Measurements from ENCODE around the gene PTPN4. TPM values are rescaled to one million over a fixed set of nuclear protein-coding genes. Genes with fewer than 3 reads are reported as not detected.

PTPN4 gene
- total RNA-seq, 1 experiment from 2014 or later: 42.2 TPM

DNA sequence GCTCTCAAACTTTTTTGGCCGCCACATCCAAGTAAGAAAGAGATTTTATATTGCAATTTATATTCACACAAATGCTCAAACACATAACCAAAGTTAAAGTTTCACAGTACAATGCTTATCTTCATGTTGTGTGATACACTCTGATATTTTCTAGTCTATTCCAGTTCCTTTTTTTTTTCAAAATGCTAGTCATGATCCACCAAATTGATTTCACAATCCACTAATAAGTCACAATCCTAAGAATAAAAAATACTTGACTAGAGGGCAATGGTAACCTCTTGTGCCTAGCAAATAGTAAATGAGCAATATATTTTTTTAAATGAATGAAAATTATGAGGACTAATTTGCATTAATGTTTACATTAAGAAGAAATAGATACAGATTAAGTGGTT is 5.8 kb upstream of the PTPN4 start:
- no TSS peak for BruUV-seq (replicated peaks)
- intact Hi-C loops (cut with micrococcal nuclease; ENCODE audit: unreplicated experiment): loop anchor here (1.0 to 10.0 kb wide), 5 partner anchors 69 to 421 kb away; no protein-coding TSS in a partner anchor
- Histone ChIP-seq H3K4me1 (ENCODE audit: insufficient read depth, low read length, poor library complexity, severe bottlenecking) (no peaks in the 10 kb centered on the region), H3K27me3 (replicated peaks; ENCODE audit: insufficient read depth, low read depth, low read length, poor library complexity) (no peaks in the 10 kb centered on the region), H3K9me3 (ENCODE audit: low read depth, low read length, poor library complexity, severe bottlenecking) (no peaks in the 10 kb centered on the region), H3K27ac (ENCODE audit: low read depth, low read length, poor library complexity, severe bottlenecking) (no peak overlapping the region), H3K4me3 (ENCODE audit: low read depth, low read length, poor library complexity, severe bottlenecking) (no peak overlapping the region), H3K36me3 (ENCODE audit: insufficient read depth, low read length, poor library complexity, severe bottlenecking) (no peaks in the 10 kb centered on the region)
- POLR2A ChIA-PET (ENCODE audit: low non-redundant PET): no interaction called here
- CTCF ChIA-PET: interaction anchor here (1.5 kb wide), 1 partner anchor 70 kb away, joined by 9 read pairs; no protein-coding TSS in a partner anchor
- DNase-seq (ENCODE audit: low spot score): no peak
- TF ChIP-seq EZH2 (IDR thresholded peaks at IDR 0.05; ENCODE audit: borderline replicate concordance, low read depth, low read length, poor library complexity, severe bottlenecking): no peak
- TF ChIP-seq, protein P1, sequence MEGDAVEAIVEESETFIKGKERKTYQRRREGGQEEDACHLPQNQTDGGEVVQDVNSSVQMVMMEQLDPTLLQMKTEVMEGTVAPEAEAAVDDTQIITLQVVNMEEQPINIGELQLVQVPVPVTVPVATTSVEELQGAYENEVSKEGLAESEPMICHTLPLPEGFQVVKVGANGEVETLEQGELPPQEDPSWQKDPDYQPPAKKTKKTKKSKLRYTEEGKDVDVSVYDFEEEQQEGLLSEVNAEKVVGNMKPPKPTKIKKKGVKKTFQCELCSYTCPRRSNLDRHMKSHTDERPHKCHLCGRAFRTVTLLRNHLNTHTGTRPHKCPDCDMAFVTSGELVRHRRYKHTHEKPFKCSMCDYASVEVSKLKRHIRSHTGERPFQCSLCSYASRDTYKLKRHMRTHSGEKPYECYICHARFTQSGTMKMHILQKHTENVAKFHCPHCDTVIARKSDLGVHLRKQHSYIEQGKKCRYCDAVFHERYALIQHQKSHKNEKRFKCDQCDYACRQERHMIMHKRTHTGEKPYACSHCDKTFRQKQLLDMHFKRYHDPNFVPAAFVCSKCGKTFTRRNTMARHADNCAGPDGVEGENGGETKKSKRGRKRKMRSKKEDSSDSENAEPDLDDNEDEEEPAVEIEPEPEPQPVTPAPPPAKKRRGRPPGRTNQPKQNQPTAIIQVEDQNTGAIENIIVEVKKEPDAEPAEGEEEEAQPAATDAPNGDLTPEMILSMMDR (conservative IDR thresholded peaks at IDR 0.05; ENCODE audit: low read depth, low read length): no peak

DNA sequence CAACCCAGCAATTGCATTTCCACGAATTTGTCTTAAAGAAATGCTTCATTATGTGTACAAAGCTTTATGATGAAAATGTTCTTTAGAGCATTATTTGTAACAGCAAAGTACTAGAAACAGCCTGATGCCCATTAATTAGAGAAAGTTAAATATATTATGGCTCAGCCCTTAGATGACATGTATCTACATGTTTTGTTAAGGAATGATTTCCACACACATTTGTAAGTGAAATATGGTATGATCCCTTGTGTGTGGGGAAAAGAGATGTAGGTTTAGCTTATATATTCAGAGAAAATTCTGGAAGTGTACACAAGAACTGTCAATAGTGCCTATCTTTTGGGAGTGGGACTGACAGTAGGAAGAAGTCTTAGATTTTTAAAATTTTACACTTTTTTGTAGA is 3.8 kb upstream of the PTPN4 start:
- no peaks in the 10 kb centered on the region for H3K9me3 ChIP-seq (ENCODE audit: low read depth, low read length, poor library complexity, severe bottlenecking)
- H3K27ac ChIP-seq (ENCODE audit: low read depth, low read length, poor library complexity, severe bottlenecking): no peak overlapping the region
- DNase-seq (ENCODE audit: low spot score): no peak
- H3K4me3 ChIP-seq (ENCODE audit: low read depth, low read length, poor library complexity, severe bottlenecking): no peak overlapping the region
- intact Hi-C loops (cut with micrococcal nuclease; ENCODE audit: unreplicated experiment): loop anchor here (10.0 kb wide), 2 partner anchors 249 to 349 kb away; no protein-coding TSS in a partner anchor
- ChIA-PET POLR2A (ENCODE audit: low non-redundant PET) (no interaction called here), CTCF (no interaction called here)
- no peaks in the 10 kb centered on the region for H3K4me1 ChIP-seq (ENCODE audit: insufficient read depth, low read length, poor library complexity, severe bottlenecking)
- TF ChIP-seq EZH2 (IDR thresholded peaks at IDR 0.05; ENCODE audit: borderline replicate concordance, low read depth, low read length, poor library complexity, severe bottlenecking): no peak
- H3K27me3 ChIP-seq (replicated peaks; ENCODE audit: insufficient read depth, low read depth, low read length, poor library complexity): no peaks in the 10 kb centered on the region
- no peaks in the 10 kb centered on the region for H3K36me3 ChIP-seq (ENCODE audit: insufficient read depth, low read length, poor library complexity, severe bottlenecking)
- BruUV-seq (replicated peaks): no TSS peak

DNA sequence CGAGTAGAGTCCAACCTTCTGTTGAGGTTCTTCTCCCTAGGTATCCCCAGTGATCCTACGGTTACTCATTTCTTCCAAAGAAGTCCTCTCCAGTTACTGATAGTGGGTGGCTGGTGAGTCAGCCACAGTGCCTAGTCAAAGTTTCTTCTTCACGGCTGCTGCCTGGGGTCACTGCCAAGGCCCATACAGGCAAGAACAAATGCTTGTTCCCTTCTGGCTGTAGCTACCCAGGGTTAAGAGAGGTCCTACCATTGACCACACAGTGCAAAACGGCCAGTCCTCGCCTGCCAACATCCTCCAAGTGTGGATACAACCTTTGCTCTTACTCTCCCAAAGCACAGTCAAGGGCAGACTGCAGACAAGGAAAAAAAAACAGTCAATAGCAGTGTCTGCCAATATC is 2.9 kb upstream of the PTPN4 start:
- intact Hi-C loops (cut with micrococcal nuclease; ENCODE audit: unreplicated experiment): loop anchor here (10.0 kb wide), 2 partner anchors 248 to 348 kb away; no protein-coding TSS in a partner anchor
- no peak overlapping the region for H3K4me3 ChIP-seq (ENCODE audit: low read depth, low read length, poor library complexity, severe bottlenecking)
- no peaks in the 10 kb centered on the region for H3K27me3 ChIP-seq (replicated peaks; ENCODE audit: insufficient read depth, low read depth, low read length, poor library complexity)
- DNase-seq (ENCODE audit: low spot score): no peak
- no TSS peak for BruUV-seq (replicated peaks)
- no peaks in the 10 kb centered on the region for H3K36me3 ChIP-seq (ENCODE audit: insufficient read depth, low read length, poor library complexity, severe bottlenecking)
- no peaks in the 10 kb centered on the region for H3K4me1 ChIP-seq (ENCODE audit: insufficient read depth, low read length, poor library complexity, severe bottlenecking)
- CTCF ChIA-PET: no interaction called here
- POLR2A ChIA-PET (ENCODE audit: low non-redundant PET): no interaction called here
- H3K9me3 ChIP-seq (ENCODE audit: low read depth, low read length, poor library complexity, severe bottlenecking): no peaks in the 10 kb centered on the region
- TF ChIP-seq, protein P1 (conservative IDR thresholded peaks at IDR 0.05; ENCODE audit: low read depth, low read length): no peak
- no peak for TF ChIP-seq EZH2 (IDR thresholded peaks at IDR 0.05; ENCODE audit: borderline replicate concordance, low read depth, low read length, poor library complexity, severe bottlenecking)
- no peak overlapping the region for H3K27ac ChIP-seq (ENCODE audit: low read depth, low read length, poor library complexity, severe bottlenecking)

DNA sequence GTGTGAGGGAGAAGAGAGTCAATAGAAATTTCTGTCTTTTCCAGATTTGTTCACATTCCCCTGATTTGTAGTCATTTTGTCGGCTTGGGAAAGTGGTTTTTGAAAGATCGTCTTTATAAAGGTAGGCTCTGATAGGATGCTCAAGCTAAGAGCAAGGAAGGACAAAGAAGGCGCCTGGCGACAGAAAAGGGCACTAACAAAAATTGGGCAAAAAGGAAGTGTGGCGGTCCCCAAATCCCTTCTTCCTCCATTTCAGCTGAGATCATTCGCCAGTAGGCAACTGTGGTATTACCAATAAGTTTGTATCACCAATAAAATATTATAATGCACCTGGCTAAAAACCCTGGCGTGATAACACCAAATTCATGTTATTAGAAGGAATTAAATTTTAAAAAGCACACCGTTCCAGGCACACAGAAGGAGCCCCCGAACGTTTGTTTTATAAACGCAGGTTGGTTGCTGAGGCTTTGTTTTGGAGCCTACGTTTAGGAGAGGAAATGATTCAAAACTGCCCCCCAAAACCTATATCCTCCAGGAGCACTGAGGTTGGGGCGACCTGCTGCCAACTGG is 756 bp upstream of the PTPN4 start:
- POLR2A ChIA-PET (ENCODE audit: low non-redundant PET): interaction anchor here (0.7 kb wide), 1 partner anchor 260 kb away, joined by 3 read pairs; no protein-coding TSS in a partner anchor
- CTCF ChIA-PET: no interaction called here

More for the DNA sequence above, 756 bp upstream of the PTPN4 start:
- Histone ChIP-seq H3K27me3 (replicated peaks; ENCODE audit: insufficient read depth, low read depth, low read length, poor library complexity) (no peaks in the 10 kb centered on the region), H3K36me3 (ENCODE audit: insufficient read depth, low read length, poor library complexity, severe bottlenecking) (no peaks in the 10 kb centered on the region), H3K4me3 (ENCODE audit: low read depth, low read length, poor library complexity, severe bottlenecking) (peak overlapping the region; percentile 84), H3K4me1 (ENCODE audit: insufficient read depth, low read length, poor library complexity, severe bottlenecking) (peaks cover 20% of the 10 kb centered on the region), H3K9me3 (ENCODE audit: low read depth, low read length, poor library complexity, severe bottlenecking) (no peaks in the 10 kb centered on the region), H3K27ac (ENCODE audit: low read depth, low read length, poor library complexity, severe bottlenecking) (peak overlapping the region; percentile 85)
- BruUV-seq (replicated peaks): TSS peak; percentile 85
- intact Hi-C loops (cut with micrococcal nuclease; ENCODE audit: unreplicated experiment): loop anchor here (10.0 kb wide), 2 partner anchors 246 to 346 kb away; no protein-coding TSS in a partner anchor
- TF ChIP-seq, protein P1 (conservative IDR thresholded peaks at IDR 0.05; ENCODE audit: low read depth, low read length): no peak
- no peak for TF ChIP-seq EZH2 (IDR thresholded peaks at IDR 0.05; ENCODE audit: borderline replicate concordance, low read depth, low read length, poor library complexity, severe bottlenecking)
- DNase-seq (ENCODE audit: low spot score): no peak

Measured in A673 (cell line).